DOHH2 (cell line): Measurements from ENCODE around the gene SPHKAP.

Experiments used
- EZH2phosphoT487 ChIP-seq: fragments of 200-600 bp; sonication (generic); IDR thresholded peaks from 2 replicates; pipeline ENCODE4 v1.6.1; 2017; ENCODE audit warnings: borderline replicate concordance, mild to moderate bottlenecking, antibody characterized with exemption, low read length, moderate library complexity, mixed read lengths
- TF ChIP-seq, protein P1 (sequence below): fragments of 200-600 bp; sonication (generic); IDR thresholded peaks from one replicate; pipeline ENCODE4 v1.5.1; 2014; ENCODE audit warnings: antibody characterized with exemption, mild to moderate bottlenecking, low read depth, low read length; ENCODE audit not compliant: poor library complexity, severe bottlenecking

DNA sequence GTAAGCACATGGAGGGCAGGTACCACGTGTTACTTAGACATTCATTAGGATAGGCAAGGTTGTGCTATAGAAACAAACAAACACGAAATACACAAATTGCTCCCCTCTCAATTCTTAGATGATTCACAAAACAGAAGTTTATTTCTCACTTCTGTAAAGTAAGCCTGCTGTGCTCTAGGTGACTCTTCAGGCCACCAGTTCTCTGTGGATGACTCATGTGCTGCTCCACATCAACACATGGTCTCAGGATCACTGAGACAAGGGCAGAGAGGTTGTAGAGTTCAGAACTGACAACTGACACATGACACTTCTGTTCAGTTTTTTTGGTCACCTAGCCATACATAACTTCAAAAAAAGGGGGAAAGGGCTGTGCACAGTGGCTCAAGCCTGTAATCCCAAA, 239.5 kb downstream of the SPHKAP start:
- TF ChIP-seq, protein P1, sequence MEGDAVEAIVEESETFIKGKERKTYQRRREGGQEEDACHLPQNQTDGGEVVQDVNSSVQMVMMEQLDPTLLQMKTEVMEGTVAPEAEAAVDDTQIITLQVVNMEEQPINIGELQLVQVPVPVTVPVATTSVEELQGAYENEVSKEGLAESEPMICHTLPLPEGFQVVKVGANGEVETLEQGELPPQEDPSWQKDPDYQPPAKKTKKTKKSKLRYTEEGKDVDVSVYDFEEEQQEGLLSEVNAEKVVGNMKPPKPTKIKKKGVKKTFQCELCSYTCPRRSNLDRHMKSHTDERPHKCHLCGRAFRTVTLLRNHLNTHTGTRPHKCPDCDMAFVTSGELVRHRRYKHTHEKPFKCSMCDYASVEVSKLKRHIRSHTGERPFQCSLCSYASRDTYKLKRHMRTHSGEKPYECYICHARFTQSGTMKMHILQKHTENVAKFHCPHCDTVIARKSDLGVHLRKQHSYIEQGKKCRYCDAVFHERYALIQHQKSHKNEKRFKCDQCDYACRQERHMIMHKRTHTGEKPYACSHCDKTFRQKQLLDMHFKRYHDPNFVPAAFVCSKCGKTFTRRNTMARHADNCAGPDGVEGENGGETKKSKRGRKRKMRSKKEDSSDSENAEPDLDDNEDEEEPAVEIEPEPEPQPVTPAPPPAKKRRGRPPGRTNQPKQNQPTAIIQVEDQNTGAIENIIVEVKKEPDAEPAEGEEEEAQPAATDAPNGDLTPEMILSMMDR, result no peak
- TF ChIP-seq EZH2phosphoT487, result no peak
